Measurements from ENCODE around the gene JMJD8. TPM values are rescaled to one million over a fixed set of nuclear protein-coding genes. Genes with fewer than 3 reads are reported as not detected.

JMJD8 gene
- total RNA-seq, 1 experiment from 2014 or later = 90.5 TPM

- no peak for DNase-seq
- CTCF ChIA-PET = interaction anchor here (1.1 to 1.8 kb wide), 2 partner anchors 9 to 16 kb away, joined by 3 to 10 read pairs; no protein-coding TSS in a partner anchor
- no peak for TF ChIP-seq CTCF (IDR thresholded peaks at IDR 0.05; ENCODE audit: unreplicated experiment)
- Mint-ChIP-seq H3K36me3 (ENCODE audit: insufficient read depth, unreplicated experiment) (peaks cover 70% of the 10 kb centered on the region), H3K4me3 (ENCODE audit: low read depth, unreplicated experiment) (peak overlapping the region; percentile 74), H3K27ac (ENCODE audit: unreplicated experiment) (no peak overlapping the region), H3K9me3 (ENCODE audit: low read depth, unreplicated experiment) (no peaks in the 10 kb centered on the region), H3K4me1 (ENCODE audit: low read depth, unreplicated experiment) (no peaks in the 10 kb centered on the region), H3K27me3 (ENCODE audit: unreplicated experiment) (no peaks in the 10 kb centered on the region)
- no TSS peak for BruUV-seq (replicated peaks)
- intact Hi-C loops (cut with micrococcal nuclease; ENCODE audit: unreplicated experiment) = no loop called here
Measured at GRCh38 chr16:725463-726187, 41.5 kb upstream of the JMJD8 start.

- BruUV-seq (replicated peaks) = no TSS peak
- peaks cover 74% of the 10 kb centered on the region for H3K36me3 Mint-ChIP-seq (ENCODE audit: insufficient read depth, unreplicated experiment)
- no peaks in the 10 kb centered on the region for H3K27me3 Mint-ChIP-seq (ENCODE audit: unreplicated experiment)
- no peak for DNase-seq
- H3K4me1 Mint-ChIP-seq (ENCODE audit: low read depth, unreplicated experiment) = peaks cover 3% of the 10 kb centered on the region
- CTCF ChIA-PET = interaction anchor here (1.1 to 1.8 kb wide), 2 partner anchors 9 to 16 kb away, joined by 3 to 10 read pairs; no protein-coding TSS in a partner anchor
- no peak overlapping the region for H3K4me3 Mint-ChIP-seq (ENCODE audit: low read depth, unreplicated experiment)
- intact Hi-C loops (cut with micrococcal nuclease; ENCODE audit: unreplicated experiment) = no loop called here
- no peak overlapping the region for H3K27ac Mint-ChIP-seq (ENCODE audit: unreplicated experiment)
- no peak for TF ChIP-seq CTCF (IDR thresholded peaks at IDR 0.05; ENCODE audit: unreplicated experiment)
- H3K9me3 Mint-ChIP-seq (ENCODE audit: low read depth, unreplicated experiment) = no peaks in the 10 kb centered on the region
Measured at GRCh38 chr16:725041-725376, 40.9 kb upstream of the JMJD8 start.

- no peak overlapping the region for H3K27ac Mint-ChIP-seq (ENCODE audit: unreplicated experiment)
- no peaks in the 10 kb centered on the region for H3K9me3 Mint-ChIP-seq (ENCODE audit: low read depth, unreplicated experiment)
- no peaks in the 10 kb centered on the region for H3K27me3 Mint-ChIP-seq (ENCODE audit: unreplicated experiment)
- DNase-seq = no peak
- BruUV-seq (replicated peaks) = no TSS peak
- H3K4me3 Mint-ChIP-seq (ENCODE audit: low read depth, unreplicated experiment) = no peak overlapping the region
- CTCF ChIA-PET = interaction anchor here (1.1 kb wide), 1 partner anchor 17 kb away, joined by 3 read pairs; no protein-coding TSS in a partner anchor
- no peak for TF ChIP-seq CTCF (IDR thresholded peaks at IDR 0.05; ENCODE audit: unreplicated experiment)
- peaks cover 9% of the 10 kb centered on the region for H3K4me1 Mint-ChIP-seq (ENCODE audit: low read depth, unreplicated experiment)
- intact Hi-C loops (cut with micrococcal nuclease; ENCODE audit: unreplicated experiment) = no loop called here
- H3K36me3 Mint-ChIP-seq (ENCODE audit: insufficient read depth, unreplicated experiment) = peaks cover 74% of the 10 kb centered on the region
Measured at GRCh38 chr16:724188-725040, 40.3 kb upstream of the JMJD8 start.

- BruUV-seq (replicated peaks) = no TSS peak
- CTCF ChIA-PET = interaction anchor here (1.2 kb wide), 1 partner anchor 76 kb away, joined by 3 read pairs; no protein-coding TSS in a partner anchor
Measured at GRCh38 chr16:723695-724094, 39.6 kb upstream of the JMJD8 start.

More at GRCh38 chr16:723695-724094, 39.6 kb upstream of the JMJD8 start:
- intact Hi-C loops (cut with micrococcal nuclease; ENCODE audit: unreplicated experiment) = no loop called here
- Mint-ChIP-seq H3K27ac (ENCODE audit: unreplicated experiment) (no peak overlapping the region), H3K4me1 (ENCODE audit: low read depth, unreplicated experiment) (peaks cover 16% of the 10 kb centered on the region), H3K36me3 (ENCODE audit: insufficient read depth, unreplicated experiment) (peaks cover 78% of the 10 kb centered on the region), H3K9me3 (ENCODE audit: low read depth, unreplicated experiment) (no peaks in the 10 kb centered on the region), H3K27me3 (ENCODE audit: unreplicated experiment) (no peaks in the 10 kb centered on the region), H3K4me3 (ENCODE audit: low read depth, unreplicated experiment) (no peak overlapping the region)
- no peak for TF ChIP-seq CTCF (IDR thresholded peaks at IDR 0.05; ENCODE audit: unreplicated experiment)
- no peak for DNase-seq

All from Calu3 (cell line).